ENCODE data around the gene GSTCD. TPM values are rescaled to one million over a fixed set of nuclear protein-coding genes. Genes with fewer than 3 reads are reported as not detected.

The GSTCD gene
- total RNA-seq, 3 donors from 2014 or later (not counting 1 experiment from before 2014, with no cell fraction given) = 5.6 to 7.7 (median 6.2) TPM

- no peak for TF ChIP-seq CTCF (IDR thresholded peaks at IDR 0.05)
These were observed 39.6 kb downstream of the GSTCD start for GRCh38 chr4:105748222-105748621.

GRCh38 chr4:105751718-105752299, 43.2 kb downstream of the GSTCD start:
- H3K36me3 Mint-ChIP-seq = no peaks in the 10 kb centered on the region
- H3K36me3 ChIP-seq (ENCODE audit: control insufficient read depth, insufficient read depth, low read length) = no peaks in the 10 kb centered on the region
- H3K4me1 ChIP-seq (ENCODE audit: control insufficient read depth, insufficient read depth, low read length) = no peaks in the 10 kb centered on the region
- 90% methylated on average over 1 of the region's 2 CpGs for WGBS (ENCODE audit: insufficient coverage)
- H3K27me3 Mint-ChIP-seq (ENCODE audit: low read depth in 2 of 2) = no peaks in the 10 kb centered on the region
- ATAC-seq = no peak
- no peak overlapping the region for H3K4me3 Mint-ChIP-seq
- H3K9me3 Mint-ChIP-seq = no peaks in the 10 kb centered on the region
- H3K4me3 ChIP-seq (ENCODE audit: low read length) = no peak overlapping the region
- H3K27ac Mint-ChIP-seq = no peak overlapping the region
- H3K9me3 ChIP-seq (ENCODE audit: control insufficient read depth, insufficient read depth, low read length) = no peaks in the 10 kb centered on the region
- intact Hi-C loops (cut with micrococcal nuclease) = no loop called here
- DNase-seq = no peak
- H3K27ac ChIP-seq (ENCODE audit: low read length) = no peak overlapping the region
- TF ChIP-seq CTCF (IDR thresholded peaks at IDR 0.05) = no peak
- no peaks in the 10 kb centered on the region for H3K4me1 Mint-ChIP-seq
- no peaks in the 10 kb centered on the region for H3K27me3 ChIP-seq (ENCODE audit: control insufficient read depth, insufficient read depth, low read length)

More at GRCh38 chr4:105748222-105748621, 39.6 kb downstream of the GSTCD start:
- no peaks in the 10 kb centered on the region for H3K9me3 Mint-ChIP-seq
- H3K36me3 Mint-ChIP-seq = no peaks in the 10 kb centered on the region
- H3K27ac Mint-ChIP-seq = no peak overlapping the region
- Histone ChIP-seq H3K4me3 (ENCODE audit: low read length) (no peak overlapping the region), H3K4me1 (ENCODE audit: control insufficient read depth, insufficient read depth, low read length) (no peaks in the 10 kb centered on the region), H3K36me3 (ENCODE audit: control insufficient read depth, insufficient read depth, low read length) (no peaks in the 10 kb centered on the region), H3K9me3 (ENCODE audit: control insufficient read depth, insufficient read depth, low read length) (no peaks in the 10 kb centered on the region), H3K27me3 (ENCODE audit: control insufficient read depth, insufficient read depth, low read length) (no peaks in the 10 kb centered on the region), H3K27ac (ENCODE audit: low read length) (no peak overlapping the region)
- intact Hi-C loops (cut with micrococcal nuclease) = no loop called here
- H3K4me1 Mint-ChIP-seq = no peaks in the 10 kb centered on the region
- no peaks in the 10 kb centered on the region for H3K27me3 Mint-ChIP-seq (ENCODE audit: low read depth in 2 of 2)
- no peak overlapping the region for H3K4me3 Mint-ChIP-seq
- DNase-seq (no peak), ATAC-seq (no peak)
- 67% methylated on average over 2 of the region's 3 CpGs for WGBS (ENCODE audit: insufficient coverage)

- no peaks in the 10 kb centered on the region for H3K36me3 ChIP-seq (ENCODE audit: control insufficient read depth, insufficient read depth, low read length)
- no CpG with 5 or more reads among the region's 1 CpG for WGBS (ENCODE audit: insufficient coverage)
- H3K27me3 ChIP-seq (ENCODE audit: control insufficient read depth, insufficient read depth, low read length) = no peaks in the 10 kb centered on the region
- H3K4me3 Mint-ChIP-seq = no peak overlapping the region
- DNase-seq = no peak
- H3K27ac ChIP-seq (ENCODE audit: low read length) = no peak overlapping the region
- ATAC-seq = no peak
- no peaks in the 10 kb centered on the region for H3K9me3 ChIP-seq (ENCODE audit: control insufficient read depth, insufficient read depth, low read length)
- H3K4me1 ChIP-seq (ENCODE audit: control insufficient read depth, insufficient read depth, low read length) = no peaks in the 10 kb centered on the region
- H3K27ac Mint-ChIP-seq = no peak overlapping the region
- H3K36me3 Mint-ChIP-seq = no peaks in the 10 kb centered on the region
- H3K4me1 Mint-ChIP-seq = no peaks in the 10 kb centered on the region
- H3K4me3 ChIP-seq (ENCODE audit: low read length) = no peak overlapping the region
- no peak for TF ChIP-seq CTCF (IDR thresholded peaks at IDR 0.05)
- H3K27me3 Mint-ChIP-seq (ENCODE audit: low read depth in 2 of 2) = no peaks in the 10 kb centered on the region
- H3K9me3 Mint-ChIP-seq = no peaks in the 10 kb centered on the region
- intact Hi-C loops (cut with micrococcal nuclease) = no loop called here
These were observed 44.8 kb downstream of the GSTCD start for GRCh38 chr4:105753361-105753760.

- no peak for TF ChIP-seq CTCF (IDR thresholded peaks at IDR 0.05)
- intact Hi-C loops (cut with micrococcal nuclease) = no loop called here
- H3K4me3 ChIP-seq (ENCODE audit: low read length) = no peak overlapping the region
- H3K27me3 Mint-ChIP-seq (ENCODE audit: low read depth in 2 of 2) = no peaks in the 10 kb centered on the region
- no peaks in the 10 kb centered on the region for H3K36me3 Mint-ChIP-seq
- ATAC-seq (no peak), DNase-seq (no peak)
- H3K4me1 ChIP-seq (ENCODE audit: control insufficient read depth, insufficient read depth, low read length) = no peaks in the 10 kb centered on the region
- H3K9me3 ChIP-seq (ENCODE audit: control insufficient read depth, insufficient read depth, low read length) = no peaks in the 10 kb centered on the region
- no peak overlapping the region for H3K4me3 Mint-ChIP-seq
- no peaks in the 10 kb centered on the region for H3K27me3 ChIP-seq (ENCODE audit: control insufficient read depth, insufficient read depth, low read length)
- H3K4me1 Mint-ChIP-seq = no peaks in the 10 kb centered on the region
- H3K27ac Mint-ChIP-seq = no peak overlapping the region
- no peaks in the 10 kb centered on the region for H3K36me3 ChIP-seq (ENCODE audit: control insufficient read depth, insufficient read depth, low read length)
- H3K9me3 Mint-ChIP-seq = no peaks in the 10 kb centered on the region
- H3K27ac ChIP-seq (ENCODE audit: low read length) = no peak overlapping the region
These were observed 46.8 kb downstream of the GSTCD start for GRCh38 chr4:105755375-105755774.

Data from natural killer cell (primary cell).